Measurements from ENCODE around the gene NKD2. TPM values are rescaled to one million over a fixed set of nuclear protein-coding genes. Genes with fewer than 3 reads are reported as not detected.

Gene NKD2
- total RNA-seq, 1 experiment from 2014 or later, result 0.57 TPM

DNA sequence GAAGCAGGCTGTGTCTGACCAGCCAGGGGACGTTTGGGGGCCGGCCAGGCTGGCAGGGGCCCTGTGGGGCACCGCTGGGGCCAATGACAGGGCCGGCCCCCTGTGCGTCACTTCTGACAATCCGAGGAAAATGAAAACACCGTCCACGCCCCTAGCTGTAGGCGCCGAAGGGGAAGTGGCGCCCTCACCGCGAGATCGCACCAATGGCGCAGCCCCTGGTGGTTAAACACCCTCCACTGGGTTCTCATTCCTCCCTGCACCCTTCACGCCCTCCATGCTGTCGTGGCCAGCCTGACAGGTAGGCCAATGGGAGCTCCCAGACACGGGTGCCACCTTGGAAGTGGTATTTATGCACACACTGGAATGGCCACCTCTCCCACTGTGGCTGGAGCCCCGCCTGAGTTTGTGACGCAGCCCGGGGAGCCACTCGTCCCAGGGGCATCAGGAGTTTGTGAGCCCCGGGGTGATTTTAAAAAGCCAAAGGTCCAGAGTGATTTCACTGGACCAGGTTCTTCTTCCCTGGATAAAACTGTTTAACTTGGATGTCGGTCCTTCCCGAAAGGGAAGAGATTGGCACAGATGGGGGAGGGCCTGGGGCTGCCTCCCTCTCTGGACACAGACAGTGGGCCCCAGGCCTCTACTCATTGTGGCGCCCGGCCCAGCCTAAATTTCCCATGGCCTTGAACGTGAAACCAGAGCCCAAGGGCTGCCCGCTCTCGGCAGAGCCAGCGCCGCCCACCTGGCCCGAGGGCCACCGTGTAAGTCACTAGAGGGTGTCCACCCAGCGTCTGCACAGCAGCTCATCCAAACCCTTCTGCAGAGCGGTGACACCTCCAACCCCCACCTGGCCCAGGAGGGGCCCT lies 49.7 kb downstream of the NKD2 start:
- no peaks in the 10 kb centered on the region for H3K4me1 ChIP-seq (replicated peaks; ENCODE audit: insufficient read depth)
- H3K4me3 ChIP-seq, result no peak overlapping the region
- ChIA-PET CTCF (no interaction called here), POLR2A (ENCODE audit: unreplicated experiment) (no interaction called here)
- H2AFZ ChIP-seq, result no peak overlapping the region
- no peaks in the 10 kb centered on the region for H3K9me2 ChIP-seq (ENCODE audit: insufficient read depth)
- H3K79me2 ChIP-seq (ENCODE audit: low read depth), result no peaks in the 10 kb centered on the region
- intact Hi-C loops (cut with micrococcal nuclease; ENCODE audit: unreplicated experiment), result no loop called here
- peaks cover 2% of the 10 kb centered on the region; the same call in 1 of the 2 replicates for H3K36me3 ChIP-seq (ENCODE audit: low read depth)
- TF ChIP-seq CTCF (conservative IDR thresholded peaks at IDR 0.05), result no peak
- no peak for TF ChIP-seq EZH2 (IDR thresholded peaks at IDR 0.05; ENCODE audit: low read depth)
- H3K27me3 ChIP-seq (ENCODE audit: insufficient read depth, low read depth), result no peaks in the 10 kb centered on the region
- H3K9me3 ChIP-seq (ENCODE audit: insufficient read depth, low read depth), result no peaks in the 10 kb centered on the region
- BruUV-seq (replicated peaks), result no TSS peak
- 0 out of 2 replicates have a peak, but pooled peaks cover 3% of the 10 kb centered on the region for H3F3A ChIP-seq (ENCODE audit: insufficient read depth, low read depth)
- no peak for DNase-seq
- peaks cover 15% of the 10 kb centered on the region for H4K20me1 ChIP-seq (ENCODE audit: insufficient read depth)
- no peak overlapping the region for H3K27ac ChIP-seq
- no peak overlapping the region for H3K4me2 ChIP-seq

GRCh38 chr5:1058988-1059883 lies 50.6 kb downstream of the NKD2 start:
- ChIA-PET CTCF (no interaction called here), POLR2A (ENCODE audit: unreplicated experiment) (no interaction called here)
- no peak for DNase-seq
- no peaks in the 10 kb centered on the region for H3K27me3 ChIP-seq (ENCODE audit: insufficient read depth, low read depth)
- H3K27ac ChIP-seq, result no peak overlapping the region
- H3K4me1 ChIP-seq (replicated peaks; ENCODE audit: insufficient read depth), result no peaks in the 10 kb centered on the region
- TF ChIP-seq EZH2 (IDR thresholded peaks at IDR 0.05; ENCODE audit: low read depth) (no peak), CTCF (conservative IDR thresholded peaks at IDR 0.05) (no peak)
- no peaks in the 10 kb centered on the region for H3K9me2 ChIP-seq (ENCODE audit: insufficient read depth)
- intact Hi-C loops (cut with micrococcal nuclease; ENCODE audit: unreplicated experiment), result no loop called here
- peaks cover 2% of the 10 kb centered on the region; the same call in 1 of the 2 replicates for H3K36me3 ChIP-seq (ENCODE audit: low read depth)
- no TSS peak for BruUV-seq (replicated peaks)
- H3F3A ChIP-seq (ENCODE audit: insufficient read depth, low read depth), result 0 out of 2 replicates have a peak, but pooled peaks cover 3% of the 10 kb centered on the region
- H3K4me3 ChIP-seq, result no peak overlapping the region
- no peaks in the 10 kb centered on the region for H3K79me2 ChIP-seq (ENCODE audit: low read depth)
- H2AFZ ChIP-seq, result no peak overlapping the region
- no peak overlapping the region for H3K4me2 ChIP-seq
- H3K9me3 ChIP-seq (ENCODE audit: insufficient read depth, low read depth), result no peaks in the 10 kb centered on the region
- H4K20me1 ChIP-seq (ENCODE audit: insufficient read depth), result peaks cover 15% of the 10 kb centered on the region

DNA sequence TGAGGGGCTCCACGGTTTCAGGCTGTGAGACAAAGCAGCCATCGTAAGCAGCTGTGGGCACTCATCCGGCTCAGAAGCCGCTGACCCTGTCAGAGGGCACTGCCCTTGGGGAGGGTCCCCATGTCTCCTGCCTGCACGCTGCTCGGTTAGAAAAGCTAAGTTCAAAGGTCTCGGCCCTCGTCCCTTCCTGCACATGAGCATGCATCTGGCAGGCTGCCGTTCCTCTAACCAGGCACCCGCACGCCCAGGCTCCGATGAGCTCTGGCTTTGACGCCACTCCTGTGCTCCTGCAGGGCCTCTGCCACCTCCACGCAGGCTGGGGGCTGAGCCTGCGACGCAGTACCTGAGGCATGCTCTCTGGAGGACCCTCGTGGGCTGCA lies 51.3 kb downstream of the NKD2 start:
- no peak overlapping the region for H3K4me3 ChIP-seq
- BruUV-seq (replicated peaks), result no TSS peak
- no peaks in the 10 kb centered on the region for H3K9me2 ChIP-seq (ENCODE audit: insufficient read depth)
- H3K27ac ChIP-seq, result no peak overlapping the region
- POLR2A ChIA-PET (ENCODE audit: unreplicated experiment), result no interaction called here
- no peak overlapping the region for H2AFZ ChIP-seq
- TF ChIP-seq EZH2 (IDR thresholded peaks at IDR 0.05; ENCODE audit: low read depth), result no peak
- no peak for TF ChIP-seq CTCF (conservative IDR thresholded peaks at IDR 0.05)
- H3K9me3 ChIP-seq (ENCODE audit: insufficient read depth, low read depth), result no peaks in the 10 kb centered on the region
- peaks cover 15% of the 10 kb centered on the region for H4K20me1 ChIP-seq (ENCODE audit: insufficient read depth)
- no peaks in the 10 kb centered on the region for H3K79me2 ChIP-seq (ENCODE audit: low read depth)
- 0 out of 2 replicates have a peak, but pooled peaks cover 3% of the 10 kb centered on the region for H3F3A ChIP-seq (ENCODE audit: insufficient read depth, low read depth)
- H3K36me3 ChIP-seq (ENCODE audit: low read depth), result peaks cover 2% of the 10 kb centered on the region; the same call in 1 of the 2 replicates
- CTCF ChIA-PET, result no interaction called here
- no peaks in the 10 kb centered on the region for H3K27me3 ChIP-seq (ENCODE audit: insufficient read depth, low read depth)
- H3K4me2 ChIP-seq, result no peak overlapping the region
- no peak for DNase-seq
- no peaks in the 10 kb centered on the region for H3K4me1 ChIP-seq (replicated peaks; ENCODE audit: insufficient read depth)
- intact Hi-C loops (cut with micrococcal nuclease; ENCODE audit: unreplicated experiment), result no loop called here
